Left renal pelvis (tissue), 4 donors: ENCODE results near the gene SLC45A1. TPM values are rescaled to one million over a fixed set of nuclear protein-coding genes. Genes with fewer than 3 reads are reported as not detected.

Source experiments
- DNase-seq, 4 donors: peaks; one replicate each; pipeline ENCODE4 v3.0.0-alpha.2; 2013; ENCODE audit warnings: low read depth in 4 of 4, low spot score in 3 of 4
- polyA plus RNA-seq, 4 donors: library from polyadenylated mRNA; unstranded; fragments of 120-200 nt; gene quantifications; one replicate each; pipeline ENCODE4 v1.2.1, GENCODE V29; 2013; ENCODE audit not compliant: insufficient read length in 4 of 4

The SLC45A1 gene
- polyA plus RNA-seq, 4 donors = 1.5 to 3.2 (median 3.0) TPM

- no peak for DNase-seq
These were observed 63.7 kb downstream of the SLC45A1 start for GRCh38 chr1:8381618-8382017.

GRCh38 chr1:8382051-8382505 lies 64.2 kb downstream of the SLC45A1 start:
- DNase-seq = no peak

GRCh38 chr1:8382608-8383505 lies 64.9 kb downstream of the SLC45A1 start:
- DNase-seq = no peak

- no peak for DNase-seq
These were observed 66.2 kb downstream of the SLC45A1 start for GRCh38 chr1:8384088-8384487.

GRCh38 chr1:8384577-8384976 lies 66.7 kb downstream of the SLC45A1 start:
- no peak for DNase-seq

GRCh38 chr1:8386247-8386646 lies 68.3 kb downstream of the SLC45A1 start:
- DNase-seq = no peak

- DNase-seq = no peak
These were observed 71.0 kb downstream of the SLC45A1 start for GRCh38 chr1:8388732-8389562.

GRCh38 chr1:8389958-8390535 lies 72.1 kb downstream of the SLC45A1 start:
- no peak for DNase-seq

GRCh38 chr1:8390707-8391106 lies 72.8 kb downstream of the SLC45A1 start:
- no peak for DNase-seq

GRCh38 chr1:8392522-8392921 lies 74.6 kb downstream of the SLC45A1 start:
- DNase-seq = no peak
